T-helper 1 cell treated with Interleukin-12 subunit alpha and Interleukin-12 subunit beta and Interleukin-4 antibody, amounts not matched to agents 30 μg/mL and 1 μg/mL, for 36 hours (primary cell): ENCODE results near the gene KPNA2.
"Not testable (repeated sequence)": the region's sequence is repeated elsewhere in the genome, so short reads cannot be mapped to it uniquely, and the experiment has no call there.

ENCODE experiments used
- H3K27ac Mint-ChIP-seq: one replicate; pipeline ENCODE4 v1.8.0; 2021; ENCODE audit warnings: mild to moderate bottlenecking, mixed read lengths
- H3K27me3 Mint-ChIP-seq: one replicate; pipeline ENCODE4 v1.8.0; 2021; ENCODE audit warnings: low read depth, mixed read lengths
- H3K36me3 Mint-ChIP-seq: one replicate; pipeline ENCODE4 v1.8.0; 2021; ENCODE audit warnings: low read depth, mixed read lengths
- H3K4me1 Mint-ChIP-seq: one replicate; pipeline ENCODE4 v1.8.0; 2021; ENCODE audit warnings: low read depth, mixed read lengths
- H3K4me3 Mint-ChIP-seq: one replicate; pipeline ENCODE4 v1.8.0; 2021; ENCODE audit warnings: mild to moderate bottlenecking, moderate library complexity, mixed read lengths
- H3K9me3 Mint-ChIP-seq: one replicate; pipeline ENCODE4 v1.8.0; 2021; ENCODE audit warnings: mixed read lengths

Gene KPNA2

GRCh38 chr17:68011199-68011665 lies 24.3 kb upstream of the KPNA2 start:
- Mint-ChIP-seq H3K27ac (no peak overlapping the region), H3K36me3 (no peaks in the 10 kb centered on the region), H3K9me3 (no peaks in the 10 kb centered on the region), H3K27me3 (peaks cover 4% of the 10 kb centered on the region), H3K4me1 (peaks cover 5% of the 10 kb centered on the region), H3K4me3 (peak overlapping the region; percentile 55)

DNA sequence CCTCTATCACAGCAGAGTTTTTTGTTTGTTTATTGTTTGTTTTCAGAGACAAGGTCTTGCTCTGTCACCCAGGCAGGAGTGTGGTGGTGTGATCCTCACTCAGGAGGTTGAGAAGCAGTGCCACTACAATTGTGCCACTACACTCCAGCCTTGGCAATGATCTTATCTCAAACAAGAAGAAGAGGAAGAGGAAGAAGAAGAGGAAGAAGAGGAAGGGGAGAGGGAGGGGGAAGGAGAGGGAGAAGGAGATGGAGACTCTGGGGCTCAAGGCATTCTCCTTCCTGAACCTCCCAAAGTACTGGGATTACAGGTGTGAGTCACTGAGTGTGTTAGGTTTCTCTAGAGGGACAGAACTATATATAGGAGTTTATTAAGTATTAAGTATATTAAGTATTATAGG lies 22.1 kb upstream of the KPNA2 start:
- Mint-ChIP-seq H3K27ac (no peak overlapping the region), H3K36me3 (no peaks in the 10 kb centered on the region), H3K4me1 (peaks cover 5% of the 10 kb centered on the region), H3K9me3 (no peaks in the 10 kb centered on the region), H3K27me3 (peaks cover 4% of the 10 kb centered on the region), H3K4me3 (no peak overlapping the region)

- Mint-ChIP-seq H3K27me3 (peaks cover 3% of the 10 kb centered on the region), H3K4me3 (no peak overlapping the region), H3K9me3 (no peaks in the 10 kb centered on the region), H3K27ac (no peak overlapping the region), H3K4me1 (peaks cover 10% of the 10 kb centered on the region), H3K36me3 (no peaks in the 10 kb centered on the region)
Observed at GRCh38 chr17:68015081-68015723, 20.3 kb upstream of the KPNA2 start.

DNA sequence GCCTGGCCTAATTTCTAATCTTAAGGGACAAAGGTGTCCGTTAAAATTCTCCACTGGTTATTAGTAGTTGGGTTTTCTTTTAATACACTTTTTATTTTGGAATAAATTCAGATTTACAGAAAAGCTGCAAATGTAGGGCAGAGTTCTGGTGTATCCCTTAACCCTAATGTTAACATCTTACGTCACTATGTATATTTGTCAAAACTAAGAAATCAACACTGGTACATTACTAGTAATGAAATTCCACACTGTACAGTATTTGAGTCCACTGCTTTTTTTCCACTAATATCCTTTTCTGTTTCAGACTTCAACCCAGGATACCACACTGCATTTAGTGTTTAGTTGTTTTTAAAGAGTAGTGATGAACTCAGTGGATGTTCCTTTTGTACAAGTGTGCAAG lies 18.7 kb upstream of the KPNA2 start:
- peaks cover 9% of the 10 kb centered on the region for H3K4me1 Mint-ChIP-seq
- no peak overlapping the region for H3K27ac Mint-ChIP-seq
- peaks cover 3% of the 10 kb centered on the region for H3K27me3 Mint-ChIP-seq
- H3K36me3 Mint-ChIP-seq = no peaks in the 10 kb centered on the region
- H3K9me3 Mint-ChIP-seq = no peaks in the 10 kb centered on the region
- H3K4me3 Mint-ChIP-seq = no peak overlapping the region

- H3K36me3 Mint-ChIP-seq, H3K4me3 Mint-ChIP-seq, H3K27me3 Mint-ChIP-seq, H3K4me1 Mint-ChIP-seq, H3K9me3 Mint-ChIP-seq, H3K27ac Mint-ChIP-seq: not testable (repeated sequence)
Observed at GRCh38 chr17:68018493-68018892, 17.0 kb upstream of the KPNA2 start.

DNA sequence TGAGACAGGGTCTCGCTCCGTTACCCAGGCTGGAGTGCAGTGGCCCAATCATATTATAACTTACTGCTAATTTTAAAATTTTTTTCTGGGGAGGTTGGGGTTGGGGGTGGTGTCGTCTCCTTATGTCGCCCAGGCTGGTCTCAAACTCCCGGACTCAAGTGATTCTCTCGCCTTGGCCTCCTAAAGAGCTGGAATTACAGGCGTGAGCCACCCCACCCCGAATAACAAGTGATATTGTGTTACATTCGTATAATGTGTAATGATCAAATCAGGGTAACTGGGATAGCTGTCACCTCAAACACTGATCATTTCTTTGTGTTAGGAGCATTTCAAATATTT lies 16.2 kb upstream of the KPNA2 start:
- Mint-ChIP-seq H3K27ac (peak overlapping the region; percentile 86), H3K9me3 (no peaks in the 10 kb centered on the region), H3K4me1 (peaks cover 9% of the 10 kb centered on the region), H3K36me3 (no peaks in the 10 kb centered on the region), H3K4me3 (peak overlapping the region; percentile 90), H3K27me3 (peaks cover 3% of the 10 kb centered on the region)

DNA sequence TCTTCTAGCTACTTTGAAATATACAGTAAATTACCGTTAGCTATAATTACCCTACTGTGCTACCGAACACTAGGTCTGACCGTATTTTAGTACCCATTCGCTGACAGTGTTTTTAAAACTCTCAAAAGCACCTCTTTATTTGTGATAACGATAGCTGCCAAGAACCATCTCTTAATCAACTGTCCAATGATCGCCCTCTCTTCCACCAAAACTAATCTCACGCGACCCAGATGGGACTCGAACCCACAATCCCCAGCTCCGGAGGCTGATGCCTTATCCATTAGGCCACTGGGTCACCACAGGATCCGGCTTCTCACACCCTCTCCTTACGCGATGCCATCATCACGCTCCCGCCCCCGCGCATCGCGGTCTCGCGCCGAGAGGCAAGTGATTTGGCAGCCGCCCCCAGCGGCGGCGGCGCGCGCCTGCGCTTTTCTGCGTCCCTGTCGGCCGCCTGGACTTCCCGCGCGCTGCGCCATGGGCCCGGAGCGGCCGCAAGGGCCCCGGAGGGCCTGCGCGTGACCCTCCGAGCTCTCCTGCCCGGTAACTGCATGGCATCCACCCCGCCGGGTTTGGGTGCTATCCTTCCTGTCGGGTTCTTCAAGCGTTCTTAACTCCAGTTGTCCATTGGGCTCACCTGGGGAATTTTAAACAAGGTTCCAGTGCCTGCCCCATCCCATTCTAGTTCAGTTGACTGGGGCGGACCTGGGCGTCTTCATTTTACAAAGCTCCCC lies 15.7 kb upstream of the KPNA2 start:
- Mint-ChIP-seq H3K4me1 (peaks cover 9% of the 10 kb centered on the region), H3K4me3 (peak overlapping the region; percentile 90), H3K36me3 (no peaks in the 10 kb centered on the region), H3K9me3 (no peaks in the 10 kb centered on the region), H3K27me3 (peaks cover 3% of the 10 kb centered on the region), H3K27ac (peak overlapping the region; percentile 86)

- H3K4me3 Mint-ChIP-seq = peak overlapping the region; percentile 90
- H3K9me3 Mint-ChIP-seq = no peaks in the 10 kb centered on the region
- peaks cover 9% of the 10 kb centered on the region for H3K4me1 Mint-ChIP-seq
- H3K36me3 Mint-ChIP-seq = no peaks in the 10 kb centered on the region
- H3K27ac Mint-ChIP-seq = peak overlapping the region; percentile 80
- peaks cover 3% of the 10 kb centered on the region for H3K27me3 Mint-ChIP-seq
Observed at GRCh38 chr17:68020409-68020756, 15.2 kb upstream of the KPNA2 start.

GRCh38 chr17:68020791-68021190 lies 14.7 kb upstream of the KPNA2 start:
- not testable (repeated sequence) for H3K4me1 Mint-ChIP-seq, H3K9me3 Mint-ChIP-seq, H3K36me3 Mint-ChIP-seq, H3K27me3 Mint-ChIP-seq
- Mint-ChIP-seq H3K4me3 (peak overlapping the region; percentile 90), H3K27ac (peak overlapping the region; percentile 80)

GRCh38 chr17:68021963-68022362 lies 13.6 kb upstream of the KPNA2 start:
- no peak overlapping the region for H3K27ac Mint-ChIP-seq
- no peaks in the 10 kb centered on the region for H3K9me3 Mint-ChIP-seq
- no peaks in the 10 kb centered on the region for H3K36me3 Mint-ChIP-seq
- peaks cover 9% of the 10 kb centered on the region for H3K4me1 Mint-ChIP-seq
- H3K4me3 Mint-ChIP-seq = no peak overlapping the region
- peaks cover 3% of the 10 kb centered on the region for H3K27me3 Mint-ChIP-seq

GRCh38 chr17:68022547-68022946 lies 13.0 kb upstream of the KPNA2 start:
- H3K4me3 Mint-ChIP-seq, H3K9me3 Mint-ChIP-seq, H3K36me3 Mint-ChIP-seq, H3K4me1 Mint-ChIP-seq, H3K27ac Mint-ChIP-seq, H3K27me3 Mint-ChIP-seq: not testable (repeated sequence)

GRCh38 chr17:68029512-68030215 lies 5.9 kb upstream of the KPNA2 start:
- Mint-ChIP-seq H3K9me3 (no peaks in the 10 kb centered on the region), H3K4me1 (no peaks in the 10 kb centered on the region), H3K36me3 (no peaks in the 10 kb centered on the region), H3K27me3 (no peaks in the 10 kb centered on the region), H3K27ac (no peak overlapping the region), H3K4me3 (no peak overlapping the region)

GRCh38 chr17:68033636-68034451 lies 1.7 kb upstream of the KPNA2 start:
- H3K9me3 Mint-ChIP-seq = no peaks in the 10 kb centered on the region
- no peak overlapping the region for H3K4me3 Mint-ChIP-seq
- H3K4me1 Mint-ChIP-seq = peaks cover 18% of the 10 kb centered on the region
- H3K27me3 Mint-ChIP-seq = no peaks in the 10 kb centered on the region
- peaks cover 19% of the 10 kb centered on the region for H3K36me3 Mint-ChIP-seq
- H3K27ac Mint-ChIP-seq = no peak overlapping the region

DNA sequence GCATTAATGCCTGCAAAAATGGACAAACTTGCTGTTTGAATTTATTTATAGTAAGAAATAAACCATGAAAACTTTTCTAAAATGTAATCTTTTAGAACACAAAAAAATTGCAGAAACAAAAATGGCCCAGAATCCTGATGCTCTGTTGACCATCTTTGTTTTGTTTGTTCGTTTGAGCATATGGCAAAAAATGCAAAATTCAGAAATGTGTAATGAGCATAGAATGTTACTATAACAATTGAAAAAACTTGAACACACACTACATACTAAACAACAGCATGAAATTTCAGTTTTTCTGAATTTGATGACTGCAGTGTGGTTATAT lies 1.1 kb upstream of the KPNA2 start:
- peaks cover 20% of the 10 kb centered on the region for H3K4me1 Mint-ChIP-seq
- no peaks in the 10 kb centered on the region for H3K27me3 Mint-ChIP-seq
- H3K4me3 Mint-ChIP-seq = no peak overlapping the region
- no peaks in the 10 kb centered on the region for H3K9me3 Mint-ChIP-seq
- peaks cover 22% of the 10 kb centered on the region for H3K36me3 Mint-ChIP-seq
- H3K27ac Mint-ChIP-seq = no peak overlapping the region
